OCI-LY1 (cell line): ENCODE data around the gene TICRR.

Experiments used
- CTCF ChIP-seq: fragments of 200-600 bp; sonication (generic), shearing (Covaris generic); IDR thresholded peaks from 2 replicates; pipeline ENCODE4 v1.5.1; 2017; ENCODE audit warnings: mild to moderate bottlenecking, antibody characterized with exemption, low read length, moderate library complexity, mixed read lengths
- EZH2 ChIP-seq: fragments of 200-600 bp; sonication (generic), shearing (Covaris generic); IDR thresholded peaks from 2 replicates; pipeline ENCODE4 v1.8.0; 2017; ENCODE audit warnings: borderline replicate concordance, mixed run types, mild to moderate bottlenecking, antibody characterized with exemption, low read length, moderate library complexity, mixed read lengths

GRCh38 chr15:89648106-89649012 is 73.1 kb downstream of the TICRR start:
- TF ChIP-seq EZH2 = no peak
- no peak for TF ChIP-seq CTCF
